Activated CD4-positive, alpha-beta T cell treated with anti-CD3 and anti-CD28 coated beads, Interleukin-2, amount 50 U/mL, for 16 hours (primary cell): ENCODE results near the gene OBSCN.

ENCODE experiments used
- DNase-seq: peaks from one replicate; pipeline ENCODE4 v3.0.0-alpha.2; 2020

Gene OBSCN

GRCh38 chr1:228370941-228371740 is 163.3 kb downstream of the OBSCN start:
- DNase-seq: no peak

- no peak for DNase-seq
These were observed 163.9 kb downstream of the OBSCN start for GRCh38 chr1:228371741-228372182.

GRCh38 chr1:228372183-228373003 is 164.5 kb downstream of the OBSCN start:
- DNase-seq: no peak

GRCh38 chr1:228373004-228373680 is 165.3 kb downstream of the OBSCN start:
- DNase-seq: no peak

GRCh38 chr1:228373681-228374571 is 166.1 kb downstream of the OBSCN start:
- no peak for DNase-seq

GRCh38 chr1:228374711-228375577 is 167.1 kb downstream of the OBSCN start:
- no peak for DNase-seq

GRCh38 chr1:228375578-228376261 is 167.9 kb downstream of the OBSCN start:
- DNase-seq: no peak

GRCh38 chr1:228376262-228376628 is 168.4 kb downstream of the OBSCN start:
- no peak for DNase-seq

GRCh38 chr1:228376651-228377631 is 169.1 kb downstream of the OBSCN start:
- DNase-seq: no peak

- no peak for DNase-seq
These were observed 169.8 kb downstream of the OBSCN start for GRCh38 chr1:228377664-228378089.

- peak; percentile 58 for DNase-seq
These were observed 170.4 kb downstream of the OBSCN start for GRCh38 chr1:228378090-228378872.

GRCh38 chr1:228378873-228379460 is 171.1 kb downstream of the OBSCN start:
- DNase-seq: no peak

- DNase-seq: no peak
These were observed 171.8 kb downstream of the OBSCN start for GRCh38 chr1:228379666-228380065.

- no peak for DNase-seq
These were observed 173.5 kb downstream of the OBSCN start for GRCh38 chr1:228381356-228381755.

GRCh38 chr1:228383773-228384172 is 175.9 kb downstream of the OBSCN start:
- DNase-seq: no peak

- DNase-seq: no peak
These were observed 177.4 kb downstream of the OBSCN start for GRCh38 chr1:228385232-228385631.

- DNase-seq: no peak
These were observed 179.5 kb downstream of the OBSCN start for GRCh38 chr1:228387321-228387720.

- no peak for DNase-seq
These were observed 182.8 kb downstream of the OBSCN start for GRCh38 chr1:228390649-228391048.
